Activated naive CD8-positive, alpha-beta T cell treated with anti-CD3 and anti-CD28 coated beads, Interleukin-2, amount 10 ng/mL, durations not matched to agents 7 days and 5 days (primary cell): ENCODE results near the gene KRTAP12-3. TPM values are rescaled to one million over a fixed set of nuclear protein-coding genes. Genes with fewer than 3 reads are reported as not detected.

Source experiments
- ATAC-seq: fragments of 150-1000 bp; cut with Tn5 transposase; one replicate; pipeline ENCODE4 v1.10.0; 2021; ENCODE audit warnings: low read depth, moderate library complexity
- POLR2A ChIA-PET: fragments of 350-600 bp; sonication (Branson Sonifier 250); formaldehyde crosslinking; loops from one replicate; lab custom pipeline; 2021; ENCODE audit warnings: antibody characterized with exemption; lab: Charles Lee
- DNase-seq: peaks from one replicate; pipeline ENCODE4 v3.0.0; 2021
- H3K27ac Mint-ChIP-seq: one replicate; pipeline ENCODE4 v1.8.0; 2022; ENCODE audit warnings: mild to moderate bottlenecking, mixed read lengths
- H3K27me3 Mint-ChIP-seq: one replicate; pipeline ENCODE4 v1.8.0; 2022; ENCODE audit warnings: mild to moderate bottlenecking, moderate library complexity, mixed read lengths
- H3K36me3 Mint-ChIP-seq: one replicate; pipeline ENCODE4 v1.8.0; 2021; ENCODE audit warnings: mild to moderate bottlenecking, mixed read lengths
- H3K4me1 Mint-ChIP-seq: one replicate; pipeline ENCODE4 v1.8.0; 2021; ENCODE audit warnings: mixed read lengths
- H3K4me3 Mint-ChIP-seq: one replicate; pipeline ENCODE4 v1.8.0; 2022; ENCODE audit warnings: mild to moderate bottlenecking, moderate library complexity, mixed read lengths
- H3K9me3 Mint-ChIP-seq: one replicate; pipeline ENCODE4 v1.8.0; 2021; ENCODE audit warnings: mixed read lengths
- total RNA-seq, 2 experiments: library from RNA; stranded (reverse); gene quantifications; one replicate each; pipeline ENCODE4 v1.2.3, GENCODE V29; 2021

Gene KRTAP12-3
- total RNA-seq, 2 experiments from 2014 or later: not detected

DNA sequence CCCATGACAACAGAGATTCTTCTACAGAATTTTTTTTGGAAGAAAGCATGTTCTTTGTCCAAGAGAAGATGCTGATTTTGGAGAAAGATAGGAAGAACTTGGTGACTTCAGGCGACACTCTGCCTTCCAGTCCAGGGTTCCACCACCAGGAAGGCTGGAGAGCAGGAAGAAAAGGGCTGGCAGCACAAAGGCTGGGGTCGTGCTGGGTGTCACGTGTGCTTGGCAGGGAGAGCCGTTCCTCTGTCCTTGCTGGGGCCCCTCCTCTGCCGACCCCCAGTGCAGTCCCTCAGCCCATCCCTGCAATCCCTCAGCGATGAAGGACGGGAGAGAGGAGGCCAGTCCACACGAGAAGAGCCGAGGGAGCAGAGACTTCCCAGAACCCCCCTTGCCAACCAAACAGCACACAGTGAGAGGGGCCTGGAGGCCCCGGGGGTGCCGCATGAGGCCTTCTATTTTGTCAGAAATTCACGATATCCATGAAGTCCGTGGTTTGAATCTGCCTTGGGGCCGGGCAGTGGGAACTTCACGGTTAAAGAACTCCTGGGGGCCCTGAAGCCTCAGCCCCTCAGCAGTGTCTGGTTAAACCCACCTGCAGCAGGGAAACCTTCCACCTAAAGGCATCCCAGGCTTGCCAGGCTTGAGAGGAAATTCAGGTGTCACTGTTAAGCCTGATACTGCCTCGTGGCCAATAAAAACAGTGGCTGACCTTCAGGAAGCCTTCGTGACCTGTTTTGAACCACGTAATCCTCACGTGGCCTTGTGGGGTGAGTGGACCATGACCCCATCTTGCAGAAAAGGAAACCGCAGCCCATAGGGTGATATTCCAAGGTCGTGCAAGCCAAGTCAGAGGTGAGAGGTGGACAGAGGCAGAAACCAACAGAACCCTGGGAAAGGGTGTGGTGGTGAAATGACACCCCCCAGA lies 42.6 kb downstream of the KRTAP12-3 start:
- no peaks in the 10 kb centered on the region for H3K4me1 Mint-ChIP-seq
- POLR2A ChIA-PET: no interaction called here
- peaks cover 4% of the 10 kb centered on the region for H3K9me3 Mint-ChIP-seq
- peaks cover 64% of the 10 kb centered on the region for H3K27me3 Mint-ChIP-seq
- H3K36me3 Mint-ChIP-seq: no peaks in the 10 kb centered on the region
- H3K27ac Mint-ChIP-seq: no peak overlapping the region
- ATAC-seq (no peak), DNase-seq (no peak)
- no peak overlapping the region for H3K4me3 Mint-ChIP-seq

DNA sequence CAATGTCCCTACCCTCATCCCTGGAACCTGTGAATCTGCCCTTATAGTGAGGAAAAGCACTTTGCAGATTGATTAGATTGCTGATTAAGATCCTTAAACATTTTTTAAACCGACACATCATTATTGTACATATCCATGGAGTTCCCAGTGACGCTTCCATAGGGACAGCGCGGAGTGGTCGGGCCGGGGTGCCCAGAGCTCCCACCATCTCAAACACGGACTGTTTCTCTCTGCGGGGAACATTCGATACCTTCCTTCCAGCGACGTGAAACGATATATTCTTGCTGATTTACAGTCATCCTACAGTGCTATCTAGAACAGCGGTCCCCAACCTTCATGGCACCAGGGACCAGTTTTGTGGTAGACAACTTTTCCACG lies 43.3 kb downstream of the KRTAP12-3 start:
- Mint-ChIP-seq H3K27me3 (peaks cover 68% of the 10 kb centered on the region), H3K36me3 (peaks cover 3% of the 10 kb centered on the region), H3K4me1 (no peaks in the 10 kb centered on the region), H3K4me3 (no peak overlapping the region), H3K9me3 (peaks cover 4% of the 10 kb centered on the region), H3K27ac (no peak overlapping the region)
- ATAC-seq: no peak
- POLR2A ChIA-PET: no interaction called here
- no peak for DNase-seq

DNA sequence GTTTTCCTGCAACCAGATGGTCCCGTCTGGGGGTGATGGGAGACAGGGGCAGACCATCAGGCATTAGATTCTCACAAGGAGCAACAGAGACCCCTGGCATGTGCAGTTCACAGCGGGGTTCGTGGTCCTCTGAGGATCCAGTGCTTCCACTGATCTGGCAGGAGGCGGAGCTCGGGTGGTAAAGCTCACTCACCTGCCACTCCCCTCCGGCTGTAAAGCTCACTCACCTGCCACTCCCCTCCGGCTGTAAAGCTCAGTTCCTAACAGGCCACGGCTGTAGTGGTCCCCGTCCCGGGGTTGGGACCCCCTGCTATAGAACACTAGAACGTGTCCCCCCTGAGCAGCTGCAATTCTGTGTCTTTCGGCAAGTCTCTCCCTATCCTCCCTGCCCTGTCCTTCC lies 43.8 kb downstream of the KRTAP12-3 start:
- Mint-ChIP-seq H3K9me3 (peaks cover 4% of the 10 kb centered on the region), H3K27me3 (peaks cover 71% of the 10 kb centered on the region), H3K4me3 (no peak overlapping the region), H3K4me1 (no peaks in the 10 kb centered on the region), H3K36me3 (peaks cover 5% of the 10 kb centered on the region), H3K27ac (no peak overlapping the region)
- POLR2A ChIA-PET: no interaction called here
- ATAC-seq: no peak
- DNase-seq: no peak

DNA sequence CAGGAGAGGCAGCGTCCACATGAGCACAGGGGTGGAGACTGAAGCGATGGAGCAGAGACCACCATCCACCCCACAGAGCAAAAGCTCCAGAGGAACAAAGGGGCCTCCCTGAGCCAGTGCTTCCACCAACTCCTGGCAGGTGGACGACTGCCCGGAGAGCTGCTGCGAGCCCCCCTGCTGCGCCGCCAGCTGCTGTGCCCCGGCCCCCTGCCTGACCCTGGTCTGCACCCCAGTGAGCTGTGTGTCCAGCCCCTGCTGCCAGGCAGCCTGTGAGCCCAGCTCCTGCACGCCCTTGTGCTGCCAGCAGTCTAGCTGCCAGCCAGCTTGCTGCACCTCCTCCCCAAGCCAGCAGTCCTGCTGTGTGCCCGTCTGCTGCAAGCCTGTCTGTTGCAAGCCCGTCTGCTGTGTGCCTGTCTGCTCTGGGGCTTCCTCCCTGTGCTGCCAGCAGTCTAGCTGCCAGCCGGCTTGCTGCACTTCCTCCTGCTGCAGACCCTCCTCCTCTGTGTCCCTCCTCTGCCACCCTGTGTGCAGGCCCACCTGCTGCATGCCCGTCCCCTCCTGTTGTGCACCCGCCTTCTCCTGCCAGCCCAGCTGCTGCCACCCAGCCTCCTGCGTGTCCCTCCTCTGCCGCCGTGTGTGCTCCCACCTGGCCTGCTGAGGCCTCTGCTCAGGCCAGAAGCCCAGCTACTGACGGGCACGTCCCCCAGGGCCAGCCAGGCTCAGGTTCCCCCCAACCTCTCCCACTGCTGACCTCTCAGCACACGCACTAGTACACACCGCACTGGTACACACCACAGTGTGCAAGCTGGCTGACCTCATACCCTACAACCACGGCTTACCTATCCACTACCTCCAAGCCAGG lies 44.6 kb downstream of the KRTAP12-3 start:
- no peak for DNase-seq
- Mint-ChIP-seq H3K4me3 (no peak overlapping the region), H3K4me1 (no peaks in the 10 kb centered on the region), H3K9me3 (peaks cover 4% of the 10 kb centered on the region), H3K27ac (no peak overlapping the region), H3K27me3 (peaks cover 70% of the 10 kb centered on the region), H3K36me3 (peaks cover 5% of the 10 kb centered on the region)
- no peak for ATAC-seq
- POLR2A ChIA-PET: no interaction called here

DNA sequence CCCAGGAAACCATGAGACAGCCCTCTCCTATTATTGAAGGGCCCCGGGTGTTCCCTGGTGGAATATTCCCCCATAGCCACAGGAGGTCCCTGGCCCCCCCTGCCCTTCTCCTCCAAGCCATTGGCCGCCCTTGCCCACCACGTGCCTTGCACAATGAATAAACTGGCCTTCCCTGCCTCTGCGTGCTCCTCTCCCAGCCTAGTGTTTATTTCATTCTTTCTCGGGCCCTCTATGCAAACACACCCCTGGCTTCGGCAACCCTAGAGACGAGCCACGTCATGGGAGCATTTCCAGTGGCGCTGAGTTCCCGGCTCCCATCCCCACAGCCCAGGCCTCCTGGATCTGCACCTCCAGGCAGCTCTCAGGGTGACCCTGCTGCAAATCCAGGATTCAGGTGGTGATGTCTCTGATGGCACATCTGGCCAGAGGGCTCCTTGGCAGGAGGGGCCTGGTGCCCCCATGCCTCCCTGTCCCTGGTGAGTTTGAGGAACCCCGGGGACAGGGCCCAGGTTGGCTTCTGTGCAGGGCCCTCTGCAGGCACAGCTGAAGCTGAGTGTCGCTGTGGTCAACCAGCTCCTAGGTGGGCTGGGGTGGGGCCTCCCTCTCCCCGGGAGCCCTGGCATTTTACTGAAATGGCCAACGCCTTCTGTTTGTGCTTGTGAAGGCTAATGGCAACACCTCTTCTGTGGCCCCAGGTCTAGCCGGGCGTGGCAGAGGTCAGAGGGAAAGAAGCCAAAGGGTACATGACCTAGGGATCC lies 45.4 kb downstream of the KRTAP12-3 start:
- Mint-ChIP-seq H3K27me3 (peaks cover 70% of the 10 kb centered on the region), H3K4me1 (no peaks in the 10 kb centered on the region), H3K4me3 (no peak overlapping the region), H3K27ac (no peak overlapping the region), H3K9me3 (peaks cover 4% of the 10 kb centered on the region), H3K36me3 (peaks cover 5% of the 10 kb centered on the region)
- POLR2A ChIA-PET: no interaction called here
- no peak for ATAC-seq
- no peak for DNase-seq

DNA sequence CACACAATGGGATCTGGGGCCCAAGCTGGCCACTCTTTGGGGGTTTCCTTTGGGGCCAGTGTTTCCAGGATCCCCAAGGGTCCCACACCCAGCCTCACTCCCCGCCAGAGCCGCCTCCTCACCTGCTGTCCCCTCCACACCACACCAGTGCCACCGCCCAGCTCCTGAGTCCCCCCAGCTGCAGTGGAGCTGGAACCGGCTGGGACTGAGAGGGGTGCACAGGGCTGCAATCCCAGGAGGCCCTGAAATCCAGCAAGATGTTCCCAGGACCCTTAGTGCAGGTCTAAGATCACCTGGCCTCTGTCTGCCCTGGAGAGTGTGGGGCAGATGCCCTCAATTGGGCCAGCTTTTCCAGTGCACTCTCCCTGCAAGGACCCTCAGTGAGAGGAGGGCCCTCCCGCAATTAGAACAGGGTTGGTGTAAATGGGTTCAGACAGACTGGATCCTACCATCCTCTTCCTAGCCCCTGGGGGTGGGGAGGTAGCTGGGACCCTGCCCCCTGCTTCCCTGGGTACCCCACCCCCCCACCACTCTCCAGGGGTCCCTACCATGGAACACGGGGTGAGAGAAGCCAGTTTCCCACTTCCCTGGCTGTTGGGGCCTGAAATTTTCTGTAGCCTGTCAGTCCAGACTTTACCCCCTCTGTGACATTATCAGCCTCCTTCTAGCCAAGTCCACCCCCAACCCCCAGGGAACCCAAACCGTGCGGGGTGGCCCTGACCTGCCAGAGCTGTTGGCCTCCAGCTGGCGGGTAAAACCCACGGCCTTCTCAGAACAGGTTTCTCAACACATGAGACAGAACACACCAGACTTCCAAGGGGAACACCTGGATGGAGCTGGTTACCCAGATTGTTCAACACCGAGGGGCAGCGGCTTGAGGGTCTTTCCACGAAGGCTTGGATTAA lies 46.3 kb downstream of the KRTAP12-3 start:
- Mint-ChIP-seq H3K27me3 (peaks cover 70% of the 10 kb centered on the region), H3K36me3 (peaks cover 5% of the 10 kb centered on the region), H3K4me1 (no peaks in the 10 kb centered on the region), H3K27ac (no peak overlapping the region), H3K9me3 (peaks cover 4% of the 10 kb centered on the region), H3K4me3 (no peak overlapping the region)
- no peak for DNase-seq
- no peak for ATAC-seq
- POLR2A ChIA-PET: no interaction called here

DNA sequence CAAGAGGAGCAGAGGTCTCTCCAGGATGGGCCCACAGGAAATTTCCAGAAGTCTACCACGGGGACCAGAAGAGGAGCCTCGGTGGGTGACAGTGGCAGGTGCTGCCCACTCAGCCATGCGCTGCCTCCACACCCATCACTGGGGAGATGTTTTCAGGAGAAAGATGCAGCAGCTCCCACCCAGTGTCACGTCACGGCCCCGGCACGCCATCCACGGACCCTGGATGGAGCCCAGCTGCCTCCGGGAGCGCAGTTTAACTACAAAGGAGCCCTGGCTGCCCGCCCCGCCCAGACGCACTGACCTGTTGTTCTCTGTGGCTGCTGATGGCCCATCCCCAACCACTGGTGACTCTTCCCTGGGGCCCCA lies 46.9 kb downstream of the KRTAP12-3 start:
- Mint-ChIP-seq H3K36me3 (peaks cover 5% of the 10 kb centered on the region), H3K27me3 (peaks cover 74% of the 10 kb centered on the region), H3K27ac (no peak overlapping the region), H3K9me3 (peaks cover 4% of the 10 kb centered on the region), H3K4me1 (no peaks in the 10 kb centered on the region), H3K4me3 (no peak overlapping the region)
- POLR2A ChIA-PET: no interaction called here
- no peak for ATAC-seq
- DNase-seq: no peak

DNA sequence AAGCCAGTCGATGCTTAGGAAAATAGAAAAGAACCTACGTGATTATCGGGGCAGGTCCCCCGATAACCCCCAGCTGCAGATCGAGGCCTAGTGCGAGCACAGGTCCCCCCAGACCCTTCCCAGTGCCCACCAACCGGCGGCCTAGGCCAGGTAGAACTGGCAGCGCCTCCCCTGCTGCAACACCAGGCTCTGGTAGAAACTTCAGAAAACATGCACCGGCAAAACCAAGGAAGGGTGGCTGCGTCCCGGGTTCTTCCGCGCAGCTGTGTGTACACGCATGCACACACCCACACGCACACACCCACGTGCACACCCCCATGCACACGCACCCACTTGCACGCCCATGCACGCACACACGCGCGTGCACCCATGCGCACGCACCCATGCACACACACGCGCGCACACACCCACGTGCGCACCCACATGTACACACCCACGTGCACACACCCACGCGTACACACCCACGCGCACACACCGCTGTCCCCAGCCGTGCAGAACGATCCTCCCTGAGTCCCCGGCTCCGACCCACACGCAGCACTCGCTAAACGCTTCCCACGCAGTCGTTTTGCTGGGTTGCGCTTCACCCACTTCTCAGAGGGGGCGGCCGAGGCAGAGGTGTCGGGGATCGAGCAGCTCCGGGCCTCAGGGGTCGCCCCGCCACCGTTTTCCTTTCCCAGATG lies 48.4 kb downstream of the KRTAP12-3 start:
- no peak for ATAC-seq
- peak overlapping the region; percentile 45 for H3K27ac Mint-ChIP-seq

DNA sequence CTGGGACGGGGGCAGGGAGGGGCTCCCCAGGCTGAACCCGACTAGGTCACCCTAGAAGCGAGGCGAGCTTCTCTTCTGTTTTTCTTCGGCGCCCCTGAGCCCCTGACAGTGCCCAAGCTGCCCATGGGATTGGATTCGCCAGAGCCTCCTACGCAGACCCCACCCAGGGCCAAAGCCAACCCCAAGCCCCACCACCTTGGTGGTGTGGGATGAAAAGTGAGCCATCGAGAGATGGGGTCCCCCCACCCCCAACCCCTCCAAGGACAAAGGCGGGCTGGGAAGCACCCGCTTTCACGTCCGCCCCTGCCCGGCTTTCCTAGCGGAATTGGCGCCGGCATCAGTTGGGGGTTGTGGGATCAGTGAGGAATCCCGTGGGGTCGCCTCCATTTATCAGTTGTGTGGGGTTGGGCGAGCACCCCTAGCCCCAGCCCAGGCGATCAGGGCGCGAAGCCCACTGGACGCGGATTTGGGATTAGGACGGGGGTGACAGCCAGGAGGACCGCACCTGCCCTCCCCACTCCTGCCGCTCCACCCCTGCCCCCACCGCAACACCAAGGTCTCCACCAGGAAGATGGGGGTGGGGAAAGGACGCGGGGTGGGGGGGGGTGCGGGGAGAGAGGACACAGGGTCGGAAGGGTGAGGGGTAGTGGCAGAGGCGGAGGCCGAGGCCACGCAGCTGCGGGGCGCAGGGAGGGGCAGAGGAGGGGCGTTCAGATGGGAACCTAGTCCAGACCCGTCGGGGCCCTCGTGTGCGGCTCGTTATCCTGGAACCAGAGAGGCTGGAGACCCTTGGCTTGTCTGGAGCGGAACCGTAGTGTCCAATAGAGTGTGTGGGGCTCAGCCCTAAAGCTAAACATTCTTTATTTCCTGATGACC lies 49.2 kb downstream of the KRTAP12-3 start:
- Mint-ChIP-seq H3K36me3 (peaks cover 5% of the 10 kb centered on the region), H3K27ac (no peak overlapping the region), H3K27me3 (peaks cover 77% of the 10 kb centered on the region), H3K9me3 (peaks cover 4% of the 10 kb centered on the region), H3K4me1 (peaks cover 3% of the 10 kb centered on the region), H3K4me3 (no peak overlapping the region)
- DNase-seq (no peak), ATAC-seq (no peak)
- POLR2A ChIA-PET: no interaction called here

More for the DNA sequence above, 48.4 kb downstream of the KRTAP12-3 start:
- peaks cover 4% of the 10 kb centered on the region for H3K9me3 Mint-ChIP-seq
- no peak overlapping the region for H3K4me3 Mint-ChIP-seq
- H3K36me3 Mint-ChIP-seq: peaks cover 5% of the 10 kb centered on the region
- peaks cover 80% of the 10 kb centered on the region for H3K27me3 Mint-ChIP-seq
- POLR2A ChIA-PET: no interaction called here
- peaks cover 3% of the 10 kb centered on the region for H3K4me1 Mint-ChIP-seq
- no peak for DNase-seq
